Measurements from ENCODE around the gene TDRD12.
"Not testable (repeated sequence)": the region's sequence is repeated elsewhere in the genome, so short reads cannot be mapped to it uniquely, and the experiment has no call there.

The TDRD12 gene

GRCh38 chr19:32692727-32693061 lies 26.9 kb upstream of the TDRD12 start:
- DNase-seq, result peak in 3 of 4 experiments; percentile 14 to 20 (median 19)

DNA sequence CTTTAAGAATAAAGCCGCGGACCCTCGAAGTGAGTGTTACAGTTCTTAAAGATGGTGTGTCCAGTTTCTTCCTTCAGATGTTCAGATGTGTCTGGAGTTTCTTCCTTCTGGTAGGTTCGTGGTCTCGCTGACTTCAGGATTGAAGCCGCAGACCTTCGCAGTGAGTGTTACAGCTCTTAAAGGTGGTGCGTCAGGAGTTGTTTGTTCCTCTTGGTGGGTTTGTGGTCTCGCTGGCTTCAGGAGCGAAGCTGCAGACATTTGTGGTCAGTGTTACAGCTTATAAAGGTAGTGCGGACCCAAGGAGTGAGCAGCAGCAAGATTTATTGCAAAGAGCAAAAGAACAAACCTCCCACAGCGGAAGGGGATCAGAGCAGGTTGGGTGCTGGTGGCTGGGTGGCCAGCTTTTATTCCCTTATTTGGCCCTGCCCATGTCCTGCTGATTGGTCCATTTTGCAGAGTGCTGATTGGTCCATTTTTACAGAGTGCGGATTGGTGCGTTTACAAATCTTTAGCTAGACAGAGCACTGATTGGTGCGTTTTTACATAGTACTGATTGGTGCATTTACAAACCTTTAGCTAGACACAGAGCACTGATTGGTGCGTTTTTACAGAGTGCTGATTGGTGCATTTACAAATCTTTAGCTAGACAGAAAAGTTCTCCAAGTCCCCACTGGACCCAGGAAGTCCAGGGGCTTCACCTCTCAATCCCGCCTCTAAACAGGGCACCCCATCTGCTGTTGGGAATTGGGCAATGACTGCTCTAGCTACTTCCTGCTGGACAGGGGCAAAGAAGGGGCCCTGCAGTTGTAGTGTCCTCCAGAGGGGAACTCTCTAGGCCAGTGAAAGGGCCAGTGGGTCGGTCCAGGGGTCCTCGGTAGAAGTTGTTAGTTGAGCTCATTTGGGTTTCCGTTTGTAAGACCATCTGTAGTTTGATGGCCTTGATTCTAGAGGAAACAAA lies 26.1 kb upstream of the TDRD12 start:
- peak; percentile 39 to 58 (median 51) for DNase-seq

- not testable (repeated sequence) for DNase-seq
These were observed 25.3 kb upstream of the TDRD12 start for GRCh38 chr19:32694316-32694715.

GRCh38 chr19:32694851-32695250 lies 24.7 kb upstream of the TDRD12 start:
- DNase-seq, result peak in 1 of 4 experiments; percentile 13

DNA sequence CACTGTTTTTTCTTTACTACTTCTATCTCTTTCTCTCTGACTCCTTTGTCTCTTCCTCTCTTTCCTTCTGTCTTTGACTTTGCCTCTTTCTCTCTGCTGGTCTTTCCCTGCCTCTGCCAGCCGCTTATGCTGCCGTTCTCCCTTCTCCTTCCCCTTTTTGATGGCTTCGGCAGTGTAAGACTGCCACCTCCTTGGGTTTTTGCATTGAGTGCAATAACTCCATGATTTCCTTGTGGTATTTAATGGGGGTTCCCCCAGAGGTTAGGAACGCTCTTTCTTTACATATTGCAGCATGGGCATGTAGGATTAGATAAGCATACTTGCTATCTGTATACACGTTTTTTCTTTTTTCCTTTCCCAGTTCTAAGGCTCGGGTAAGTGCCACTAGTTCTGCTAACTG lies 24.1 kb upstream of the TDRD12 start:
- peak; percentile 54 to 77 (median 74) for DNase-seq

DNA sequence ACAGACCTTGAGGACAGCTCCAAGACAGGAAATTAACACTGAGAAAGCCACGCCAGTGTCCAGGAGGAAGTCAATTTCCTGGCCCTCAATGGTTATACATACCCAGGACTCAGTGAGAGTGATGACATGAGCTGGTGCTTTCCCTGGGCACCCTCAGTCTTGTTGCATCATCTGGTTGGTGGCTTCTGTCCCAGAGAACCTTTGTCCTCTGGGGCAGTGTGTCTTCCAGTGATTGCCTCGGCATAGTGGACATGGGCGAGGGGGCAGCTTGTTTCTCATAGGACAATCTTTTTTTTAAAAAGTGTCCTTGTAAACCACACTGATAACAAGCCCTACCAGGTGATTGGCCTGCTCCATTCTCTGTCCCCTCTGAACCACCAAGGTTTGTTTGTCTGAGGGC lies 22.8 kb upstream of the TDRD12 start:
- peak; percentile 66 to 77 (median 74) for DNase-seq

DNA sequence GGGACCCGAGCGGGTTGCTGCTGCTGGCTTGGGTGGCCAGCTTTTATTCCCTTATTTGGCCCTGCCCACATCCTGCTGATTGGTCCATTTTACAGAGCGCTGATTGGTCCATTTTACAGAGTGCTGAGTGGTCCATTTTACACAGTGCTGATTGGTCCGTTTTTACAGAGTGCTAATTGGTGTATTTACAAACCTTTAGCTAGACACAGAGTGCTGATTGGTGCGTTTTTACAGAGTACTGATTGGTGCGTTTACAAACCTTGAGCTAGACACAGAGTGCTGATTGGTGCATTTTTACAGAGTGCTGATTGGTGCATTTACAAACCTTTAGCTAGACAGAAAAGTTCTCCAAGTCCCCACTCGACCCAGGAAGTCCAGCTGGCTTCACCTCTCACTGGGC lies 19.4 kb upstream of the TDRD12 start:
- not testable (repeated sequence) for DNase-seq

GRCh38 chr19:32702010-32702409 lies 17.6 kb upstream of the TDRD12 start:
- no peak for DNase-seq

GRCh38 chr19:32704006-32704405 lies 15.6 kb upstream of the TDRD12 start:
- not testable (repeated sequence) for DNase-seq

DNA sequence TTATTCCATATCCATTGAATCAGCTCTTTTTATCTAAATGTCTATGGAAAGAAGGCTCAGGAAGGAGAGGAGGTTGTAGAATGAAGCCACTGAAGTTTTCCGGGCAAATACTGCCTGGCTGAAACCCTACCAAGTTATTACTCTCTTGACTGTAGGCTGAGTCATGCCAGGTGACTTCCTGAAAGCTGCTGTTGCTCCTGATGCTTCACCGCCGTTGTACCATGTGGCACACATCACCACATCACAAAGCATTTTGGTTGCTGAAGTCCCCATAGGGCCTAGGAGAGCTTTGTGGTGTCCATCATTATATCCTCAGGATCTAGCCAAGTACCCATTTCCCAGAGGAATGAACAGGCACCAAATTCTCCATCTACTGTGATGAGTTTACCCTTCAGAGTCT lies 11.1 kb upstream of the TDRD12 start:
- no peak for DNase-seq

- no peak for DNase-seq
These were observed 10.5 kb upstream of the TDRD12 start for GRCh38 chr19:32709032-32709431.

GRCh38 chr19:32711747-32712146 lies 7.8 kb upstream of the TDRD12 start:
- no peak for DNase-seq

DNA sequence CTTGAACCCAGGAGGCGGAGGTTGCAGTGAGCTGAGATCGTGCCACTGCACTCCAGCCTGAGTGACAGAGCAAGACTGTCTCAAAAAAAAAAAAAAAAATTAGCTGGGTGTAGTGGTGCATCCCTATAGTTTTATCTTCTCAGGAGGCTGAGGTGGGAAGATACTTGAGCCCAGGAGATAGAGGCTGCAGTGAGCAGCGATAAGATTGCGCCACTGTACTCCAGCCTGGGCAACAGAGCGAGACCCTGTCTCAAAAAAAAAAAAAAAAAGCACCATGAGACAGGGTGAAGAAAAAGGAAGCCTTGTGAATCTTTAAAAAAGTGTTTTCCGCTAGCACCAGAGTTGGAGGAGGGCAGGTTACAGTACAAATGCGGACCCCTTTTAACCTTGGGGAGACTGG lies 3.4 kb upstream of the TDRD12 start:
- DNase-seq, result not testable (repeated sequence)

DNA sequence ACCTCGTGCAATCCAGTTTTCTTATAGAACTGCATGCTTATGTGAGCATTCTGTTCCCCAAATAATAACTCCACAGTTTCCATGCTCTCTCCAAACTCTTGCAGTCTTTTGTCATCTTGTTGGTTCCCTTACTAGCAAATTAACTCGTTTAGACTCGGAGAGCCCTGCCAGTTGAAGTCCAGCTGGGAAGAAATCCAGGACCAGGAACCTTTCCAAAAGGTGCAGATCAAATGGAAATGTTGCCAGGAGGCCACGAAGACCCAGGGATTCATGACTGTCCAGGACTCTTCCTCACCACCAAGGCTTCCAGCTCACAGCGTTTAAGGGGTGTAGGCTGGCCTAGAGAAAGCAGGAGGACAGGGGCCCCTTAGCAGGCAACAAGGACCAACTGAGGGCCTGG lies 2.1 kb upstream of the TDRD12 start:
- no peak for DNase-seq

GRCh38 chr19:32718286-32718685 lies 1.3 kb upstream of the TDRD12 start:
- no peak for DNase-seq

- no peak for DNase-seq
These were observed 809 bp downstream of the TDRD12 start for GRCh38 chr19:32720216-32720935.

- DNase-seq, result no peak
These were observed 1.3 kb downstream of the TDRD12 start for GRCh38 chr19:32720936-32721250.

- DNase-seq, result no peak
These were observed 16.4 kb downstream of the TDRD12 start for GRCh38 chr19:32735936-32736335.

DNA sequence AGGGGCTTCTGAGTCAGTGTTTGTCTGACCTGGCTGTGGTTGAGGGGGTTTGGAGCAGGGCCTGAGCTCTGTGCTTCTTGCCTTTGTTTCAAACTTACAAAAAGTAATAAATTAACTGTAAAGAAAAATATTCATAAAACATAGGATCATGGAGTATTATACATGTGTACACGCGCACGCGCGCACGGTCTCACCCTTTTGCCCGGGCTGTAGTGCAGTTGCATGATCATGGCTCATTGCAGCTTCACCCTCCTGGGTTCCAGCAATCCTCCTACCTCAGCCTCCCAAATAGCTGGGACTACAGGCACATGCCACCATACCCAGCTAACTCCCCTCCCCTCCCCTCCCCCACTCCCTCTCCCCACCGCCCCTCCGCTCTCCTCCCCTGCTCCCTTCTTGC lies 23.5 kb downstream of the TDRD12 start:
- no peak for DNase-seq

- no peak for DNase-seq
These were observed 23.9 kb downstream of the TDRD12 start for GRCh38 chr19:32743447-32743846.

DNA sequence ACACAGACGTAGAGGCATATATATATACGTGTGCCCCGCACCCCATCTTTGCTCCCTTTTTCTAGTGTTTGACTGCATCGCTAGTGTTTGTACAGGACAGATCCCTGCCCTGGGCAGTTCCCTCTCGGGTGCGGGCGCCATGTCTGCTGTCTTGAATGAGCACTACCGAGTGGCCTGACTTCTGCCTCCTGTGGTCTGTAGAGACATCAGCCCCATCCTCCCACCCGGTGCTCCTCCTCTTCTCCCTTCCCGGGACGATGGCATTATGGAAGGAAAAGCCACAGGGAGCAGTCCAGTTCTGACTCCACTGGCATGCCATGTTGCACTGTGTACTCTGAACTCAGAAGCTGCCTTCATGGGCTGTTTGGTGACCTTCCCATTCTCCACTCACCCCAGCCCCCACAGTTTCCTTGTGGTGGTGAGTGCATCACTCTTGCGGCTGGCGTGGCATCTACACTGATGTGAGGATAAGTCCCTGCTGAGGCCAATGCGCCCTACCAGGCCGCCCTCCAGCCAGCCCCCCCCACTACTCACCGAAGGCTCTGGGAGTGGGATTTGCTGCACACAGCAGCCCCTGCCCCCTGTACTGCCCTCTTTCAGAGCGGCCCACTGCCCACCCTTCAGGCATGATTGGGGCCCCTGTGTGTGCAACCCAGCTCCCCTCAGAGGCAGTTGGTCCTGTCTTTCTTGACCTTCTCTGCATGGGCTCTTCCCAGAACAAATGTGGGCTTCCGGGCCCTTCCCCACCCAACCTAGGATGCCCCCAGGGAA lies 25.2 kb downstream of the TDRD12 start:
- DNase-seq, result no peak

GRCh38 chr19:32745594-32746251 lies 26.2 kb downstream of the TDRD12 start:
- DNase-seq, result not testable (repeated sequence)
